SH-SY5Y (cell line): ENCODE measurements around the gene CDH16.

Source experiments
- GATA2 ChIP-seq: IDR thresholded peaks from 2 replicates; pipeline ENCODE4 v1.6.1; 2011; ENCODE audit warnings: mild to moderate bottlenecking, low read depth, low read length
- GATA3 ChIP-seq: IDR thresholded peaks from 2 replicates; pipeline ENCODE4 v1.6.1; 2011; ENCODE audit warnings: low read depth, mild to moderate bottlenecking, low read length, moderate library complexity

DNA sequence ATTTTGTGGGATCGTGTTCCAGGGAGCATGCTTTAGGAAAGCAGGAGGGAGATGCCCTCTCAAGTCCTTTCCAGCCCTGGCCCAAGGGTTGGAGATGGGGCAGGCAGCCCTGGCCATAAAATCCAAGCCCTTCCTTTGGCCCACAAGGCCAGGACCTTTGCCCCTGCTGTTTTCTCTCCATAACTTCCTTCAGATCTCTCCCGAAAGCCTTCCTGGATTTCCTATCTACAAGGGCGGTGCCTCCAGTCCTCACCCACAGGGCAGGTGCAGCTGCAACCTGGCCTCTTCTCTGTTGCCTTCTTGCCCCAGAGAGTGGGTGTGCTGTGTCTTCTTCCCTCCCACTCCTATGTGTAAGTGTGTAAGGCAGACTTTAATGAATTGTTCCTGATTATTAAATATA, 46.8 kb downstream of the CDH16 start:
- no peak for TF ChIP-seq GATA2
- TF ChIP-seq GATA3 = no peak
